GM19099 (cell line): ENCODE data around the gene FBLN7.

Source experiments
- POLR2A ChIP-seq: IDR thresholded peaks from 3 replicates; pipeline ENCODE4 v1.6.1; 2011; ENCODE audit warnings: low read depth; ENCODE audit not compliant: insufficient read length; ENCODE audit errors: extremely low read depth

FBLN7 gene

GRCh38 chr2:112151701-112152440 is 13.7 kb downstream of the FBLN7 start:
- no peak for TF ChIP-seq POLR2A

DNA sequence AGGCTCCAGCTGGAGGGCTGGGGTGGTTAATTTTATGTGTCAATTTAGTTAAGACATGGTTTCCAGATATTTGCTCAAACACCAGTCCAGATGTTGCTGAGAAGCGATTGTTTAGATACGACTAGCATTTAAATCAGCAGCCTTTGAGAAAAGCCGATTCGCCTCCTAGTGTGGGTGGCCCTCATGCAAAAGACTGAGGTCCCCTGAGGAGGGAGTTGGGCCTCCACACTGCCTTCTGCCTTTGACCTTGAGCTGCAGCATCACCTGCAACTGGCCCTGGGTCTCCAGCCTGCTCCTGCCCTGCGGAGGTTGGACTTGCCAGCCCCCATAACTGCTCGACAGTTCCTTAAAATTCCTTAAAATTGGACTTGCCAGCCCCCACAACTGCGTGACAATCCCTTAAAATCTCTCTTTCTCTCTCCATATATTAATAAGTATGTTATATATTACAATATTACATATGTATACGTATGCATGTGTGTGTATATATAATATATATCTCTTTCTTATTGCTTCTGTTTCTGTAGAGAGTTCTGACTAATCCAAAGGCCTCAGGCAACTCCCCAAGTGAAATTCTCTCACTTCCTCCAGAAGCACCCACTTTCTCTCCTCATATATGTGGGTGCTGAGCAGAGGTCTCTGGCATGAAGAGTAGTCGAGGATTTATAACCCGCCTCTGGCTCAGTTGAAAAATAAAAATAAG is 14.4 kb downstream of the FBLN7 start:
- no peak for TF ChIP-seq POLR2A

GRCh38 chr2:112153179-112153490 is 14.9 kb downstream of the FBLN7 start:
- no peak for TF ChIP-seq POLR2A

GRCh38 chr2:112153501-112153900 is 15.3 kb downstream of the FBLN7 start:
- TF ChIP-seq POLR2A = no peak

GRCh38 chr2:112154246-112155117 is 16.3 kb downstream of the FBLN7 start:
- no peak for TF ChIP-seq POLR2A

DNA sequence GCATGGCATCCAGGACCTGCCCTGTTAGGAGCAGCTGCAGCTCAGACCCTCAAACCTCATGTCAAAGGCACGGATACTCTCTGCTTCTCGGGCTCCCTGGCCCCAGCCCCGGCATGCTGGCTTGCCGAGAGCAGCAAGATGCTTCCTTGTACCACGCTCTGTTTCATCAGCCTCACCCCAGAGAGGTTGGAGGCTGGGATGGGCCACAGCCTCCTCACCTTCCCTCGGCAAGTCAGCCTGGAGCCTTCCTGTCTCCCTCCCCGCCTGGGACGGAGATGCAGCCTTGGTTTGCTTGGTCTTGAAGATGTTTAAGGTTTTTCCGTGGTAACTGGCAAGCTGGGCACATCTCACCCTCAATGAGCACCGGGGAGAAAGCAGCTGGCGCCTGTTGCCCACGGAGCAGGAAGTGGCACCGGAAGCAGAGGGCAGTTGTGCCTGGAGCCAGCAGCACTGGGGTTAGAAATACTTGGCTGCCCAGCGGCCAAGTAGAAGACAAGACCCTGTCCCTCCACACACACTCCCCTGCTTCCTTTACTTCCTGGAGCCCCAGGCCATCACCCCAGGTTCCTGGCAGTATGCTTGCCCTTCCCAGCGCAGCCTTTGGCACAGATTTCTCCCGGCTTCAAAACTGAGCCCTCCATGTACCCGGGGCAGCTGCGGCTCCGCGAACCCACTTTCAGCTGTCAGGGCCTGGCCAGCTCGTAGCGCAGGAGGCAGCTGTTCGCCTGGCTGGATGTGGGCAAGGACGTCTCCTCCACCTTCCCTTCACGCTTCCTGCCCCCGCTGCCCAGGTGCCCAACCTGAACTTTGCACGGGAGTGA is 17.4 kb downstream of the FBLN7 start:
- TF ChIP-seq POLR2A = no peak

DNA sequence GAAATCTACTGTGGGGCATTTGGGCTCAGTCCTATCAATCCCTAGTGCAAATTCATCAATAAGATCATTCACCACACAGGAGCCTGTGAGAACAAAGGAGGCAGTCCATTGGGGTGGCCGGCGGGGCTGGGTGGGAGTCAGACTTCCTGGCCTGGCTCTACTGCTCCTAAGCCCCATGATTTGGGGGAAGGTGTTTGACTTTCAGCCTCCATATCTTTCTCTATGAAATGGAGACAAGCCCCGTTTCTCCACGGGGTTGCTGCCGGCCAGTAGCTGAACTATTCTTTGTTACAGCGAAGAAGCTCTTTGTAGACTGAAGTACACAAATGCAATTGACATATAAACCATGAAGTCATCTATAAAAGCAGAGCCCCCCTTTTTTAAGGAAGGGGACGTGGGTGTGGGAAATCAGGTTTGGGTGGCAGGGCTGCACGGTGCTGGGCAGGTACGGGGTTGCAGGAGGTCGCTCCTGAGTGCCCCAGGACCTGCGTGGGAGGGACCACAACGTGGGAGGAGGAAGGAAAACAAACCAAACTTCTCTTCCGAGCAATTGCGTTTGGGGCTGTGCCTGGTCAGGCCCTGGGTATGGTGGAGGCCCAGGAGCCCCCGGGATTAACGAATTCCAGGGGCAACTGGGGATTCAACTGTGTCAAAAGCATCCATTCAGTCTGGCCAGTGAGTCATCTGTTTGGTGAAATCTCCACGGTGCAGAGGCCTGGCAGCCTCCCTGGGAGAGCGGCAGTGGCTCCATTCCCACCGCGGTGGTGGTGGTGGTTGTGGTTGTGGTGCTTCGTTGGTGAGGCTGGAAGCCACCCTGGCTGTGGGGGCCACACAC is 18.2 kb downstream of the FBLN7 start:
- no peak for TF ChIP-seq POLR2A

DNA sequence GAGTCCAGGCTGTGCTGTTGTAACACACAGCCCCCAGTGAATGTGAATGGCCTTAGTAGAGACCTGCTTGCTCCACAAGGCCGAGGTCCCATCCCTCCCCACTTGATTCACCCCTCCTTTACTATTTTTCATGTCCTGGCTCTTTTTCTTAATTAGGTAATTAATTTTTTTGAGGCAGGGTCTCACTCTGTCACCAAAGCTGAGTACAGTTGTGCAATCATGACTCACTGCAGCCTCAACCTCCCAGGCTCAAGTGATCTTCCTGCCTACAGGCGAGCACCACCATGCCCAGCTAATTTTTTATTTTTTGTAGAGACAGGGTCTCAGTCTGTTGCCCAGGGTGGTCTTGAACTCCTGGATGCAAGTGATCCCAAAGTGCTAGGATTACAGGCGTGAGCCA is 19.3 kb downstream of the FBLN7 start:
- no peak for TF ChIP-seq POLR2A

DNA sequence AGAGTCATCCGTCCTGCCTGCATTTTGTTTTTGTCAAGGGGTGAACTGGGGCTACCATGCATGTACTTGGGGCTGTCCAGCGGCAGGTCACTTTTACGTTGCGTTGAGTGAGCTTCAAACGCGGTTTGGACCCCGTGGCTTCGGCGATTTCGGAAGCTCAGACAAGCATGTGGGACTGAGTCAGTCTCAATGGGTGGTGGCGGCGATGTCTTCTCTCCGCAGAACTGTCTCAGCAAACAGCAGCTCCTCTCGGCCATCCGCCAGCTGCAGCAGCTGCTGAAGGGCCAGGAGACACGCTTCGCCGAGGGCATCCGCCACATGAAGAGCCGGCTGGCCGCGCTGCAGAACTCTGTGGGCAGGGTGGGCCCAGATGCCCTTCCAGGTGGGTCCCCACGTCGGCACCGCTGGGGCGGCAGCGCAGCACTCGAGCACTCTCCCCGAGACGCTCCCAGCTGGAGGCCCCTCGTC is 21.3 kb downstream of the FBLN7 start:
- no peak for TF ChIP-seq POLR2A

DNA sequence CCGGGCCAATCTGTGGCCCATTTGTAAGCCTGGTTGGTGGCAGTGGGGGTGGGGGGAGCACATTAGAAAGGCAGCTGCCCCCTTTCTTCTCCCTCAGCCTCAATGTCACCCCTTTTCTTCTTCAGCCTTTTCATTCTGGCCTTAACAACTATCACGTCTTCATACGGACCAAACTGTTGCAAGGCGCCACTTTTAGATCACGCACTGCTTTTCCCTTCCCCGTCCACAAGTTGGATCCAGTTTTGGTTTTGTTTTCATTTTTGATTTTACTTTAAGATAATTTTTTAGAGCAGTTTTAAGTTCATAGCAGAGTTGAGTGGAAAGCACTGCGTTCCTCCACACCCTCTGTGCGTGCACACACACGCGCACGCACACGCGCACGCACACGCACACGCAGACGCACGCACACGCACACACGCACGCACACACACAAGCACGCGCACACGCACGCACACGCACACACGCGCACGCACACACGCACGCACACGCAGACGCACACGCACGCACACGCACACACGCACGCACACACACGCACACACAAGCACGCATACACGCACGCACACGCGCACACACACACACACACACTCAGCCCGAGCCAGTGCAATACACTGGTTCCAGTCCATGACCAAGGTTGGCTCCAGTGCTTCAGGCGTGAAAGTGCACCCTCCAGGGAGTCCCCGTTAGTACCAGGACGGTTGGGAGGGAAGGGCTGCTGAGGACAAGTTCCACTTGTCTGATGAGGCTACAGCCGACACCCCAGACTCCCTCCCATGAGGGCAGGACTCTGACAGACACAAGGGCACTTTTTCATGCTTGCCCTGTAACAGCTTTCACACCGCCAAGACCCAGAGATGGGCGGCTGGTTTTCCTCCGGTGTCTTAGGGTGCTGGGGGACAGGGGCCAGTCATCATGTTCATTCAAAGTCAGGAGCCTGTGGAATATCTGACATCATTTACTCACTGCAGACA is 22.4 kb downstream of the FBLN7 start:
- no peak for TF ChIP-seq POLR2A

DNA sequence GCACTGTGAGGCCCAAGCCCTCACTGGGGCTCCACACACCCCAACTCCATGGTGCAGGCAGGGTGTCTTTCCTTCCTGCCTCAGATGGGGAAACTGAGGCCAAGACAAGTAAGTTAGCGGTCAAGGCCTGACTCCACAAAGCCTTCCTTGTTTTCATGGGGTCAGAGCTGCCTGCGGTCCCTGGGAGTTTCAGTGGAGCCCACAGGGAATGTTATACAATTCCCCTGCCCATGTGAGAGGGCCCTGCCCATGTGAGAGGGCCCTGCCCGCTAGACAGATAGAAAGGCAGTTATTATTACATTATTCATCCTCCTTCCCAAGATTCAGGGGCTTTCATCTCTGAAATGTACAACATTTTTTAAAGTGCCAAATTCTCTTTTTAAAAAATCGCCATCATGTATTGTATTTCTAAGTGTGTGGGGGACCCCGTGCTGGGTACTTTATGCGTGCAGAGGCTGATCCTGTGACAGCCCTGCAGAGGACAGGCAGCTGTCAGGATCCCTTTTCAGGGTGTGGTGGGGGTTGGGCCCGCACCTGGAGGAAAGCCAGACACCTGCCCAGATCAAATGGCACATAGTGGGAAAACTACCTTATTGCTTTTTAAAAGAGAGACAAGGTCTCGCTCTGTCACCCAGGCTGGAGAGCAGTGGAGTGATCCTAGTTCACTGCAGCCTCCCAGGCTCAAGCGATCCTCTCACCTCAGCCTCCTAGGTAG is 23.4 kb downstream of the FBLN7 start:
- no peak for TF ChIP-seq POLR2A

GRCh38 chr2:112162341-112162740 is 24.2 kb downstream of the FBLN7 start:
- TF ChIP-seq POLR2A = no peak

- no peak for TF ChIP-seq POLR2A
These were observed 24.8 kb downstream of the FBLN7 start for GRCh38 chr2:112162956-112163355.

- no peak for TF ChIP-seq POLR2A
These were observed 25.4 kb downstream of the FBLN7 start for GRCh38 chr2:112163541-112163981.
